ENCODE measurements around the gene PPP1R27.

The PPP1R27 gene

DNA sequence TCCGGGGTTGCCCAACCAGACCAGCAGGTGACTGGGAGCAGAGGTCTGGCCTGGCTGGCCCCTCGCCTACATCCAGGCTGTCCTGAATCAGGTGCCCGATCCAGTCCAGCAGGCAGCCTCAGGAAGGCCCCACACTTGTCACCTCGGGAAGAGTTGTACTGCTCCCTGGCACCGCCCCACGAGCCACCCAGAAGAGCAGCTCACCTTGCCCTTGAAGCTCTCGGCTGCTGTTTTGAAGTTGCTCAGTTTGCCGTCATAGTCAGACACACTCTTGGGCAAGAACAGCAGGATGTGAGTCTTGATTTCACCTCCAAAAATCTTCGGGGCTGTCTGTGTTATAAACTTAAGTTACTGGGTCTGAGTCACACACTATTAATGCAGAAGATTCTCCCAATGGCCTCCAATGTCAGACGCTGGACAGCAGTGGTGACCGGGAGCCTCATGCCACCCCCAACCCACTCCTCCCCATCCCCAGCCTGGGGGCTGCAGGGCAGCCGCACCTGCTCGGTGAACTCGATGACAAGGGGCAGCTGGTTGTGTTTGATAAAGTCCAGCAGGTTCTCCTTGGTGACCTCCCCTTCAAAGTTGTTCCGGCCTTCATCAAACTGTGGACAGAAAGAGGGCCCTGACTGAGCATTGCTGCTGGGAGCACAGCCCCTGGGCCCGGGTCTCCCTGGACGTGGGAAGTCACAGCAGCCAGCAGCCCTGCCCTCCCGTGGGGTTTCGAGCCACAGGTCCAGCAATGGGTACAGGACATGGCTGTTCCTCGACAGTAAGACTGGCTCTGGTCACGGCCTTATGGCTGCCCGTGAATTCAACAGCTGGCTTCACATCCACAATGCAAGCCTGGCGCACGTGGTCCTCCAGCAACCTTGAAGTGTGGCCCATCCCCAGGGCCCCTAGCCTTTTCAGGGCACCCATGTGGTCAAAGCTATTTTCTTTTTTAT is 12.2 kb upstream of the PPP1R27 start:
- H3K9me3 ChIP-seq (ENCODE audit: control insufficient read depth, low read length) = no peaks in the 10 kb centered on the region
- peaks cover 68% of the 10 kb centered on the region for H3K36me3 ChIP-seq (ENCODE audit: control insufficient read depth, insufficient read depth, low read length)
- no peak overlapping the region for H3K27ac ChIP-seq (ENCODE audit: insufficient read depth, low read length, poor library complexity, severe bottlenecking)
- H3K4me3 ChIP-seq (ENCODE audit: insufficient read depth, low read depth, low read length, poor library complexity, severe bottlenecking) = no peak overlapping the region
- no peak for DNase-seq
- H3K4me1 ChIP-seq (ENCODE audit: control insufficient read depth, insufficient read depth, low read length, poor library complexity, severe bottlenecking) = no peaks in the 10 kb centered on the region
- no peaks in the 10 kb centered on the region for H3K27me3 ChIP-seq (replicated peaks; ENCODE audit: control insufficient read depth, insufficient read depth, low read length, poor library complexity, severe bottlenecking)

DNA sequence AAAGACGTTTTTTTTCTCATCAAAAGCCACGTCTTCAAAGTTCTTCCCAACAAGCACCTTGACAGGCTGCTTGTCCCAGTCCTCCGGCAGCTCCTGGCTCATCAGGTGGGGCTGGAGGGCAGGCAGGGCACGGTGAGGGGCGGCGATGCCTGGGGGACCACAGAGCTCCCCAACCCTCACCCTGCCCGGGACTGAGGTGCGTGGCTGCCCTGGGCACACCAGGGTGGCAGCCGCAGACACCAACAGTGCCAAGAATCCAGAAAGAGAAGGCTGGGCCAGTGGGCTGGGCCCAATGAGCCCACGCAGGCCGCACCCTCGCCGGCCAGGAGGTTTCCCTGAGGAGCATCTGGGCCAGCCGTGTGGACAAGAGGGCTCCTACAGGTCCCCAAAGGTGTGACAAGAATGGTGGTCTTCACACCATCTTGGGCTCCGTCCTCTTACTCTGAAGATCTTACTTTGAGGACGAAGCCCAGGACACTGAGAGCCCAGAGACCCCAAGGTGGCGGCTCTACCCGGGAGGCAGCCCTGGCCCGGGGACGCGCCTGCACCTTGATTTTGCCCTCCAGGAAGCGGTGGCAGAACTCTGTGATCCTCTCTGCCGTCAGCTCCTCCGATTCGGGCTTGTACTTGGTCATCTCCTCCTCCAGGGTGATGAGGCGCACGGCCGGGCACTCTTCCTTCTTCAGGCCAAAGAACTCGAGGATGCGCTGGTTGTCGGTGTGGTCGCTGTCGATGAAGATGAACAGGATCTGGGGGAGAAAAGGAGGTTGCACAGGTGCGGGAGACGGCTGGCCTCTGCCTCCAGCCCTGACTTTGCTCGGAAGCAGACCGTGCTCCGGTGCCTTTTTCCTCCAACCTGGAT is 11.3 kb upstream of the PPP1R27 start:
- H3K27ac ChIP-seq (ENCODE audit: insufficient read depth, low read length, poor library complexity, severe bottlenecking) = no peak overlapping the region
- H3K36me3 ChIP-seq (ENCODE audit: control insufficient read depth, insufficient read depth, low read length) = peaks cover 59% of the 10 kb centered on the region
- no peaks in the 10 kb centered on the region for H3K27me3 ChIP-seq (replicated peaks; ENCODE audit: control insufficient read depth, insufficient read depth, low read length, poor library complexity, severe bottlenecking)
- no peaks in the 10 kb centered on the region for H3K4me1 ChIP-seq (ENCODE audit: control insufficient read depth, insufficient read depth, low read length, poor library complexity, severe bottlenecking)
- no peak for DNase-seq
- no peaks in the 10 kb centered on the region for H3K9me3 ChIP-seq (ENCODE audit: control insufficient read depth, low read length)
- no peak overlapping the region for H3K4me3 ChIP-seq (ENCODE audit: insufficient read depth, low read depth, low read length, poor library complexity, severe bottlenecking)

DNA sequence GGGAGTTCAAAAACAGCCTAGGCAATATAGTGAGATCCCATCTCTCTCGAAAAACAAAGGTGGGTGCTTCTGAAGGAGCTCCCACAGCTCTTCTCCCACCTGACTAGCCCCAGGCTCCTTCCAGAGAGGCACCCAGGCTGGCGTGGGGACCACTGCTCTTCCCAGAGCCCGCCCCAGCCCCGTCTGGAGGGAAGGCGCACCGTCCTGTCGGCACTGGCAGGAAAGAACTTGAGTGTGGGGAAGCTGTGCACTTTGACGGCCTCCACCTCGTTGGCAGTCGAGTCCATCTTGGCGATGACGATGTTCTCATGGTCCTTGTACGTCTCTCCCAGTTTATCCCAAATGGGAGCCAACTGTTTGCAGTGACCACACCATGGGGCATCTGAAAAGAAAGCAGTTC is 10.5 kb upstream of the PPP1R27 start:
- H3K36me3 ChIP-seq (ENCODE audit: control insufficient read depth, insufficient read depth, low read length) = peaks cover 57% of the 10 kb centered on the region
- H3K4me1 ChIP-seq (ENCODE audit: control insufficient read depth, insufficient read depth, low read length, poor library complexity, severe bottlenecking) = no peaks in the 10 kb centered on the region
- no peak overlapping the region for H3K4me3 ChIP-seq (ENCODE audit: insufficient read depth, low read depth, low read length, poor library complexity, severe bottlenecking)
- no peaks in the 10 kb centered on the region for H3K9me3 ChIP-seq (ENCODE audit: control insufficient read depth, low read length)
- no peaks in the 10 kb centered on the region for H3K27me3 ChIP-seq (replicated peaks; ENCODE audit: control insufficient read depth, insufficient read depth, low read length, poor library complexity, severe bottlenecking)
- no peak overlapping the region for H3K27ac ChIP-seq (ENCODE audit: insufficient read depth, low read length, poor library complexity, severe bottlenecking)
- no peak for DNase-seq

DNA sequence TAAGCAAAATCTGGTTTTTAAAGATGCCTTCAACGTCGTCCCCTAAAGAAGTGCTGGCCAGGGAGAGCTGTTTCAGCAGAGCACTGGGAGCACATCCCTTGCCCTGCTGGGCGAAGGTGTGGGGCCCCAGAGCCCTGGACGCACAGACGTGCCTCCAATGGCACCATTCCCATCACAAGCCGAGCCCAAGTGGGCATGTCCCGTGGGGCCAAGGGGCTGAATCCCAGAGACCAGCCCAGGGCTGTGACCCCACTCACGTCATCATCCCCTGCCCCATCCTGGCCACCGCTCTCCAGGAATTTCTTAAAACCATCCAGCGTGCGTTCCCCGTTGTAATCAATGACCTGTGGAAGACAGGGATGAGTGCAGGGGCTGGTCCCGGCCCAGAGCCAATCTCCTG is 10.0 kb upstream of the PPP1R27 start:
- Histone ChIP-seq H3K9me3 (ENCODE audit: control insufficient read depth, low read length) (no peaks in the 10 kb centered on the region), H3K4me3 (ENCODE audit: insufficient read depth, low read depth, low read length, poor library complexity, severe bottlenecking) (no peak overlapping the region), H3K27me3 (replicated peaks; ENCODE audit: control insufficient read depth, insufficient read depth, low read length, poor library complexity, severe bottlenecking) (no peaks in the 10 kb centered on the region), H3K27ac (ENCODE audit: insufficient read depth, low read length, poor library complexity, severe bottlenecking) (no peak overlapping the region), H3K4me1 (ENCODE audit: control insufficient read depth, insufficient read depth, low read length, poor library complexity, severe bottlenecking) (no peaks in the 10 kb centered on the region), H3K36me3 (ENCODE audit: control insufficient read depth, insufficient read depth, low read length) (peaks cover 57% of the 10 kb centered on the region)
- no peak for DNase-seq

DNA sequence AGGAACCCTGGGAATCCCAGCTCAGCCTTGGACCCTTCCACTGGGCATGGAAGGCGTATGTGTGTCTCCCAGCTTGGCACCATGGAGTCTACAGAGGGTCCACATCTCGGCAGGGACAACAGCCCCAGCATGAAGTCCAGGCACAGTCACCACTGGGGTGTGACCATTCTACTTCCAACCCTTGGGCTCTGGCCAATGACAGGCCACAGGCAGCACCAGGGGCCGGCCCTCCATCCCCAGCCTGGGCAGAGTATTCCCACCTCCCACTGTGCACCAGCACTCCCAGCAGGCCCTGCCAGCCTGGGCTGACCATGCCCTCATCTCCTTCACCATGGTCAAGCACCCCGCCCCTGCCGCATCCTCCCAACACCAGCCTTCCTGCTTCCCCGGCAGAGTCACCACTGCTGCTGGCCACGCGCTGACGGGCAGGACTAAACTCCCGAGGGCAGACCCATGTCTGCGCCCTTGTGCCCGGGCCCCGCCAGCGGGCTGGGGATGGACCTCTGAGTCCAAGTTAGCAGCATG is 9.5 kb upstream of the PPP1R27 start:
- Histone ChIP-seq H3K9me3 (ENCODE audit: control insufficient read depth, low read length) (no peaks in the 10 kb centered on the region), H3K4me1 (ENCODE audit: control insufficient read depth, insufficient read depth, low read length, poor library complexity, severe bottlenecking) (no peaks in the 10 kb centered on the region), H3K4me3 (ENCODE audit: insufficient read depth, low read depth, low read length, poor library complexity, severe bottlenecking) (no peak overlapping the region), H3K27ac (ENCODE audit: insufficient read depth, low read length, poor library complexity, severe bottlenecking) (no peak overlapping the region), H3K27me3 (replicated peaks; ENCODE audit: control insufficient read depth, insufficient read depth, low read length, poor library complexity, severe bottlenecking) (no peaks in the 10 kb centered on the region), H3K36me3 (ENCODE audit: control insufficient read depth, insufficient read depth, low read length) (peaks cover 57% of the 10 kb centered on the region)
- DNase-seq = no peak

DNA sequence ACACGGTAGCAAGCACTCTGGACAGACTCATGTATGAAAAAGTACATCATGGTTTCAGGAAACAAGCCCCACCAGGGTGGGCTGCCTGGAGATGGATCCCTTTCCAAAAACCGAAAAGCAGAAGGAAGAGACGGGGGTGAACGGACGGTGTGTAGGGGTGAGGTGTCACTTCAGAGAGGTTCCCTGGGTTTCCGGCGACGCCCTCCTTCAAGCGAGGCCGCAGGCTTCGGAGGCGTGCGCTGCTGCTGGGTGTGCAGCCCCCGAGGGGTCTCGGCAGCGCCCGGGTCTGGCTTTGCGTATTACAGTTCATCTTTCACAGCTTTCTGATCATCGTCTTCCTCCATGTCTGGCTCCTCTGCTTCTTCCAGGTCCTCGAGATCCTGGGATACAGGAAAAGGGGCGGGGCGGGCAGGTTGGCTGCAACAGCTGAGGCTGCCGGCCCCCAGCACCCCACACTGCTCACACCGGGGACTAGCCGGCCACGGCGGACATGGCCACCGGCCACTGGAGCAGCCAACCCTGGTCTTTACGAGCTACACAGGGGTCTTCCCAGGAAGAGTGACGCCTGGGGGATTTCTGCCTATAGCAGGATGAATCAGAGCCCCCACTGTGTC is 9.0 kb upstream of the PPP1R27 start:
- Histone ChIP-seq H3K36me3 (ENCODE audit: control insufficient read depth, insufficient read depth, low read length) (peaks cover 57% of the 10 kb centered on the region), H3K9me3 (ENCODE audit: control insufficient read depth, low read length) (no peaks in the 10 kb centered on the region), H3K4me3 (ENCODE audit: insufficient read depth, low read depth, low read length, poor library complexity, severe bottlenecking) (no peak overlapping the region), H3K4me1 (ENCODE audit: control insufficient read depth, insufficient read depth, low read length, poor library complexity, severe bottlenecking) (no peaks in the 10 kb centered on the region), H3K27ac (ENCODE audit: insufficient read depth, low read length, poor library complexity, severe bottlenecking) (no peak overlapping the region), H3K27me3 (replicated peaks; ENCODE audit: control insufficient read depth, insufficient read depth, low read length, poor library complexity, severe bottlenecking) (no peaks in the 10 kb centered on the region)
- no peak for DNase-seq

DNA sequence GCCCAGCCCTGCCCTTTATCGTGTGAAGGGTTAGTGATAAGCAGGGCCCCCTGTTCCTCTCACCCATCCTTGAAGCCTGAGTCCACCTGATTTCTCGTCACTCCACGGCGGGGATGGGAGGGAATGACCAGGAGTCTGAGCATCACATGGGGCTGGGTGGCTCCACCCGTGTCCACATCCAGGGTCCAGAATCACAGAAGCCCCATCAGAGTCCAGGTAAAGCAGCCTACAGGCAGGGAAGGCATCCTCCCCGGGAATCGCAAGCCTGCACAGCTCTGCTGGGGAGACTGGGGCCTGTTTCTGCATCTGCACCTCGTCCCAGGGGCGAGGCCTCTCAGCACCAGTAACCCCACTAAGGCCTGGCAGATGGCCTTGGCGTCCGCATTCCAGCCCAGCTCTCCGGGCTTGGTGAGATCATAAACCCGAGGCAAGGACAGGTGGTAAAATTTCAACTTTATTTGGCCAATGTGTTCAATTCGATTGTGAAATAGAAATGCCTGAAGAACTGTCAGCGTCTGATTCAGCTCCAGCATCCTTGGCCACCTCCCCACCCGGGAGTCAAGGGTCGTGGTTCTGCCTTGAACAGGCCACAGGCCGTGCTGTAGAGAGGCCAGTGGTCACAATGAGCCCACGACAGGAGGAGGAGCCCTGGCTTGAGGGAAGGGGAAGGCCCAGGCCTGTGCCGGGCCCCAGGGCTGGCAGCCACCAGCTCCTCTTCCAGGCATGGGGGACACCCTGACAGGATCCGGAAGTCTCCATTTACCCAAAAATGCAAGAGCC is 8.1 kb upstream of the PPP1R27 start:
- H3K27me3 ChIP-seq (replicated peaks; ENCODE audit: control insufficient read depth, insufficient read depth, low read length, poor library complexity, severe bottlenecking) = no peaks in the 10 kb centered on the region
- no peak overlapping the region for H3K27ac ChIP-seq (ENCODE audit: insufficient read depth, low read length, poor library complexity, severe bottlenecking)
- no peak overlapping the region for H3K4me3 ChIP-seq (ENCODE audit: insufficient read depth, low read depth, low read length, poor library complexity, severe bottlenecking)
- DNase-seq = no peak
- peaks cover 52% of the 10 kb centered on the region for H3K36me3 ChIP-seq (ENCODE audit: control insufficient read depth, insufficient read depth, low read length)
- no peaks in the 10 kb centered on the region for H3K4me1 ChIP-seq (ENCODE audit: control insufficient read depth, insufficient read depth, low read length, poor library complexity, severe bottlenecking)
- H3K9me3 ChIP-seq (ENCODE audit: control insufficient read depth, low read length) = no peaks in the 10 kb centered on the region

DNA sequence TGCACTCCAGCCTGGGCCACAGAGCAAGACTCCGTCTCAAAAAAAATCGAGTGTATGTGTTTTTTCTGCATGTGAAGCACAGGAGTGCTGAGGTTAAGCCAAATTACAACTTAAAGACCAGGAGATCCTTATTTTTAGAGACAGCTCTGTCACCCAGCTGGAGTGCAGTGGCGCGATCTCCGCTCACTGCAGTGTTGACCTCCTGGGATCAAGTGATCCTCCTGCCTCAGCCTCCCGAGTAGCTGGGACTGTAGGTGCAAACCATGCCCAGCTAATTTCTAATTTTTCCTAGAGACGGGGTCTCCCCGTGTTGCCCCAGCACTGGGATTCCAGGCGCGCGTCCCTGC is 7.5 kb upstream of the PPP1R27 start:
- no peak for DNase-seq
- H3K4me3 ChIP-seq (ENCODE audit: insufficient read depth, low read depth, low read length, poor library complexity, severe bottlenecking) = no peak overlapping the region
- H3K4me1 ChIP-seq (ENCODE audit: control insufficient read depth, insufficient read depth, low read length, poor library complexity, severe bottlenecking) = no peaks in the 10 kb centered on the region
- no peaks in the 10 kb centered on the region for H3K9me3 ChIP-seq (ENCODE audit: control insufficient read depth, low read length)
- H3K27ac ChIP-seq (ENCODE audit: insufficient read depth, low read length, poor library complexity, severe bottlenecking) = no peak overlapping the region
- no peaks in the 10 kb centered on the region for H3K27me3 ChIP-seq (replicated peaks; ENCODE audit: control insufficient read depth, insufficient read depth, low read length, poor library complexity, severe bottlenecking)
- peaks cover 49% of the 10 kb centered on the region for H3K36me3 ChIP-seq (ENCODE audit: control insufficient read depth, insufficient read depth, low read length)

DNA sequence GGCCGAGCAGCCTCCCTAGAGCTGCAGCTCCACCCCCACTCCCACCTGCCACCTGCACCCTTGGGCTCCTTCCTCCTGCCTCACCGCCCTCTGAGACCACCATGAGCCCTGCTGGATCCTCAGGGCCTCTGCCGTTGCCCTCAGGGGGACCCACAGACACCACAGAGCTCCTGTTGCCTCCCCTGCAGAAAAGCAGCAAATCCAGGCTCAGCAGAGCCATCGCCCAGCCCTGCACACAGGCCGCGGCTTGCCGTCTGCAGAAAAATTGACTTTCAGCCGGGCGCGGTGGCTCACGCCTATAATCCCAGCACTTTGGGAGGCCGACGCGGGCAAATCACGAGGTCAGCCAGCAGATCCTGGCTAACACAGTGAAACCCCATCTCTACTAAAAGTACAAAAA is 7.0 kb upstream of the PPP1R27 start:
- Histone ChIP-seq H3K36me3 (ENCODE audit: control insufficient read depth, insufficient read depth, low read length) (peaks cover 44% of the 10 kb centered on the region), H3K27ac (ENCODE audit: insufficient read depth, low read length, poor library complexity, severe bottlenecking) (no peak overlapping the region), H3K4me1 (ENCODE audit: control insufficient read depth, insufficient read depth, low read length, poor library complexity, severe bottlenecking) (no peaks in the 10 kb centered on the region)

More for the DNA sequence above, 7.0 kb upstream of the PPP1R27 start:
- no peak for DNase-seq
- no peaks in the 10 kb centered on the region for H3K9me3 ChIP-seq (ENCODE audit: control insufficient read depth, low read length)
- no peak overlapping the region for H3K4me3 ChIP-seq (ENCODE audit: insufficient read depth, low read depth, low read length, poor library complexity, severe bottlenecking)
- H3K27me3 ChIP-seq (replicated peaks; ENCODE audit: control insufficient read depth, insufficient read depth, low read length, poor library complexity, severe bottlenecking) = no peaks in the 10 kb centered on the region

All from effector memory CD4-positive, alpha-beta T cell (primary cell).